ENCODE data around the gene OR51M1.

The OR51M1 gene

GRCh38 chr11:5384335-5384734, 723 bp downstream of the OR51M1 start:
- DNase-seq = no peak

- DNase-seq = no peak
Observed at GRCh38 chr11:5390210-5390609, 6.6 kb downstream of the OR51M1 start.

- no peak for DNase-seq
Observed at GRCh38 chr11:5394091-5394490, 10.5 kb downstream of the OR51M1 start.

GRCh38 chr11:5398936-5399335, 15.3 kb downstream of the OR51M1 start:
- no peak for DNase-seq

- DNase-seq = no peak
Observed at GRCh38 chr11:5405173-5405572, 21.6 kb downstream of the OR51M1 start.

GRCh38 chr11:5420993-5421392, 37.4 kb downstream of the OR51M1 start:
- no peak for DNase-seq

- no peak for DNase-seq
Observed at GRCh38 chr11:5421811-5422210, 38.2 kb downstream of the OR51M1 start, which contains the start of gene OR51Q1. OR51Q1 (plus strand) TSS chr11:5422111; CDS start chr11:5422201, 90 bp downstream.

- DNase-seq = no peak
Observed at GRCh38 chr11:5423131-5423530, 39.5 kb downstream of the OR51M1 start.

GRCh38 chr11:5441414-5441813, 57.8 kb downstream of the OR51M1 start, which contains the start of gene OR51I1:
OR51I1 (minus strand) TSS chr11:5441514; CDS start chr11:5441514, 0 bp downstream.
- no peak for DNase-seq

Measured in anterior cingulate cortex (tissue), 58 donors.